ENCODE results near the gene TEX12.
"Not testable (repeated sequence)": the region's sequence is repeated elsewhere in the genome, so short reads cannot be mapped to it uniquely, and the experiment has no call there.

The TEX12 gene, protein sequence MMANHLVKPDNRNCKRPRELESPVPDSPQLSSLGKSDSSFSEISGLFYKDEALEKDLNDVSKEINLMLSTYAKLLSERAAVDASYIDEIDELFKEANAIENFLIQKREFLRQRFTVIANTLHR

GRCh38 chr11:112167145-112167544 is at the start of gene TEX12:
Gene TEX12, plus strand, starts transcription at chr11:112167372. Its CDS starts 1,897 bp downstream, at chr11:112169269.
- no peak for DNase-seq

DNA sequence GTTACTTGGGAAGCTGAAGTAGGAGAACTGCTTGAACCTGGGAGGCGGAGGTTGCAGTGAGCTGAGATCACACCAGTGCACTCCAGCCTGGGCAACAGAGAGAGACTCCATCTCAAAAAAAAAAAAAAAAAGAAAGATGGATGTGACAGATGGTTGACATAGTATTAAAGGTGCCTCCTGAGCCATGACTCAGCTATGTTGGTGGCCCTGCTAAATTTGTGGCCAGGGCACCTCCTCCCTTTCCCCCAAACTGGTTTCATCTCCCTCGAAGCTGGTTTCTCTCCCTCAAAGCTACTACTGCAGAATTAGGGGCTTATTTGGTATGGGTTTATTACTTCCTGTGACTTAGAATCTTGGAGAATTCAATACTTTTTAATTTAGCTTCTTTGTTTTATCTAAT is 49.0 kb upstream of the TEX12 start:
- DNase-seq, result no peak

DNA sequence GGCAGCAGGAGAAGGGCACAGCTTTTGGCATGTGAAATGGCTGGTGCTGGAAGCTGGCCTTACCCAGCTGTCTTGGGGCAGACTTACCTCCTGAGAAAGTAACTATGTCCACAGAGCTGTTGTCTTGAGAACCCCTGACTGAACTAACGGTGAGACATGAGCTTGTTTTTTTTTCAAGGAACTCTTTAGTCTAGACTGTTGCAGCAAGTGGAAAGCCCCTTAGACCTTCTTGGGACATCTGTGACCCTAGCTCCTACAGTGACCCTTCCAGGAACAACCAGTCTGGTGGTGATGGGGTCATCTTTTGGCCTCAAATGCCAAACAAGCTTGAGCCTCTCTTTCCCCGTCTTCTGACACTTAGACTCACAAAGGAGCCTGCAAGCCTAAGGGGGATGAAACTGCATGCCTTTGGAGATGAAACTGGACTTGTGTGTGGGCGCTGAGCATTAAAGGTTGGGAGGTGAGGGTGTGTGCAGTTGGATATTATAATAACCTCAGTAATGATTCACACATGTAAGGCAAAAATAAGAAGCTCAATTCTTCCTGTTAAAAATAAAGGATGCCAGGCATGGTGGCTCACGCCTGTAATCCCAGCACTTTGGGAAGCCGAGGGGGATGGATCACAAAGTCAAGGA is 45.1 kb upstream of the TEX12 start:
- DNase-seq, result no peak

DNA sequence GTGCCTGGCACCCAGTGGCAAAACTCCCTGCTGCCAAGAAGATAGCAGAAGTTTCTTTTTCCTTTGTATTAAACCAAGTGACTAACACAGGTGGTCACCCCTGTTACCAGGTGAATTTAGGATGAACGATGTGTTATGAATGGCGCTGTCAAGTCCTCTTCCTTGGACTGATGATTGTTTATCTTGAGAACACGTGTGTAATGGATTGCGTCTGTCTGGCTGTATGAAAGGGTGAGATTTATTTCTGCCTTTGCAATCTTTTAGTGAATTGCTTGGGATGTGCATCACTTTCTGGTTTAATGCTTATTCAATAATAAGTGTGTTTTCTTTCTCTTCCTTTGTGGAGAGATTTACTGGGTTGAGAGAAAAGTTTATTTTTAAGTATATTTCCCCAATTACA is 44.0 kb upstream of the TEX12 start:
- DNase-seq, result no peak

GRCh38 chr11:112127056-112127455 is 40.1 kb upstream of the TEX12 start:
- no peak for DNase-seq

GRCh38 chr11:112128483-112129121 is 38.6 kb upstream of the TEX12 start:
- DNase-seq, result no peak

GRCh38 chr11:112129656-112130055 is 37.5 kb upstream of the TEX12 start:
- no peak for DNase-seq

- no peak for DNase-seq
Measured at GRCh38 chr11:112132737-112133136, 34.4 kb upstream of the TEX12 start.

DNA sequence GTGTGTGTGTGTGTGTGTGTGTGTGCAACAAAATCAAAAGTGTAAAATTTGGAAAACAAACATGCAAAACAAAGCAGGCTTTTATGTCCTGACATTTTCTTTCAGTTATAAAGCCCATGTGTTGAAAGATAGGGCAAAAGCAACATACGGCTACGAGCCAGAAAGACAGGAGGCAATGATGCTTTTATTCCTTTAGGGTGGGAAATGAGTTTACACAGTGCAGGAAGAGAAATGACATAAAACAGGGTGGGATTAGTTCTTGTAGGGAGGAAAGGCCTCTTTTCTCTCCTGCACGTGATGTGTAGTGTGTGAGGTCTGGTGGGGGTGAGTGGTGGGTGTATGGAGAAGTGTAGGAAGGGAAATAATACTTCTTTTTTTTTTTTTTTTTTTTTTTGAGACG is 32.7 kb upstream of the TEX12 start:
- DNase-seq, result no peak

GRCh38 chr11:112143597-112143996 is 23.6 kb upstream of the TEX12 start:
- DNase-seq, result no peak

DNA sequence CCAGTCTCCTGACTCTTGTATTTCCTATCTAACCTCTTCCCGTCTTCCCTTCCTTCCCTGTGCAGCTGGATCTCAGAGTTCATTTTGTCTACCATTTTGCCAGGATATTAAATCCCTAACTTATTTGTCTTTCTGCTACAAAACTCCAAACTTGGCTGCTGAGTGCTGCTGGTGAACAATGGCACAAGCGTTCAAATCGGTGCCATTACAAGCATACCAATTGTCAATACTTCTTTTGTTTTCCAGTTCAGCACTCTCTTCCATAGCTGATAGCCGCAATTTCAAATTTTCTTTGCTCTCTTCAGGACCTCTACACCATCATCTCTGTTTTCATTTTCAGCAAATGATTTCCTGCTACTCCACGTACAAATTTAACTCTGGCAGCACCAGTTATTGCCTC is 16.7 kb upstream of the TEX12 start:
- no peak for DNase-seq

DNA sequence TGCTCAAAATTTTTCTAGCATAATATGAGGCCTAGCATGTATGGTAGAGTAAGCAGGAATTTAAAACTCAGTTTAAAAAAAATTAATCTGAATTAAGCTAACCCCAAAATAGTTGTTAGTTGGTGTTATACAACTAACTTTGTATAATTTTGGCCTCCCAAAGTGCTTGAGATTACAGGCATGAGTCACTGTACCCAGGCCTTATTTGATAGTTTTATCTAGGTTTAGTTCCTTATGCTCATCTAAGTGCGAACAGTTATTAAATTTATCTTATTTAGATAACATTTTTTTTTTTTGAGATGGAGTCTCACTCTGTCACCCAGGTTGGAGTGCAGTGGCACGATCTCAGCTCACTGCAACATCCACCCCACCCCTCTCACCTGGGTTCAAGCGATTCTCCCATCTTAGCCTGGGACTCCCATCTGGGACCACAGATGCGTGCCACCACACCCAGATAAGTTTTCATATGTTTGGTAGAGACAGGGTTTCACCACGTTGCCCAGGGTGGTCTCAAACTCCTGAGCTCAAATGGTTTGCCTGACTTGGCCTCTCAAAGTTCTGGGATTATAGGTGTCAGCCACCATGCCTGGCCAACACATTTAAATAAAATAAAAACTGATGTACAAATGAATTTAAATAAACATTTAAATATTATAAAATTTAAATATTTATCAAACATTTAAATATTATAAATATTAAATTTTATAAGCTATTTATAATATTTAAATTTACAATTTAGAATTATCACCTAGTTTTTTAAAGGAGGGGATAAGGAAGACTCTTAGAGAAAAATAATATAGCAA is 10.8 kb upstream of the TEX12 start:
- DNase-seq, result no peak

DNA sequence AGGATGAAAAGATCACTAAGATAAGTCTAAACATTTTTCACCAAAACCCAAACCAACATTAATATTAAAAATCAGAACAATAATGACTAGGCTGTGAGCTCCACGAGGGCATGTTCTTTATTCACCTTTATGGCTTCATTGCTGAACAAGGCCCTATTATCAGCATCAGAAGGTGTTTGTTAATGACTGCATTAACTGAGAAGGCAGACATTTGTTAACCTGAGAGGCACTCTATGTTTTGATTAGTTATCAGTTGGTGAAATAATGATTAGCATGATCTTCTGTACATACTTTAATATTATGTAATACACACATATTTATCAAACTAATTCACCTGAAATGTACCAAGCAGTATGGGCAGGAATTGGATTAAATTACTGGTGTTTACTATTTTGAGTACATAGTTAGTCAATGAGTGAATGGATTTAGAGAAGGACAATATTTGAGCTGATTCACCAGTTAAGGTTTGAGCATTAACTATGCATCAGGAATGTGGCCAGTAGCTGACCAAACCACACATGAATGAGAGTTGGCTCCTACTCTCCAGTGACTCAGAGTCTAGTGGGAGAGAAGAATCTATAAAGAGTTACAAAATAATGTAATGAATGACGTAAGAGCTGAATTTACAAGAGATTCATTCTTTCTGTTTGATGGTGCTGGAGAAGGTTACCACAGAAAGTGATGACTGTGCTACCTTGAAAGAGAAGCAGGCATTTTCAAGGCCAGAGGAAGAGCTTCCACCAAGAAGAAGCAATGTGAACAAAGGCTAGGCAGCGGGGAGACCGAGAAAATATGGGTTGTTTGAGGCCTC is 10.0 kb upstream of the TEX12 start:
- DNase-seq, result no peak

DNA sequence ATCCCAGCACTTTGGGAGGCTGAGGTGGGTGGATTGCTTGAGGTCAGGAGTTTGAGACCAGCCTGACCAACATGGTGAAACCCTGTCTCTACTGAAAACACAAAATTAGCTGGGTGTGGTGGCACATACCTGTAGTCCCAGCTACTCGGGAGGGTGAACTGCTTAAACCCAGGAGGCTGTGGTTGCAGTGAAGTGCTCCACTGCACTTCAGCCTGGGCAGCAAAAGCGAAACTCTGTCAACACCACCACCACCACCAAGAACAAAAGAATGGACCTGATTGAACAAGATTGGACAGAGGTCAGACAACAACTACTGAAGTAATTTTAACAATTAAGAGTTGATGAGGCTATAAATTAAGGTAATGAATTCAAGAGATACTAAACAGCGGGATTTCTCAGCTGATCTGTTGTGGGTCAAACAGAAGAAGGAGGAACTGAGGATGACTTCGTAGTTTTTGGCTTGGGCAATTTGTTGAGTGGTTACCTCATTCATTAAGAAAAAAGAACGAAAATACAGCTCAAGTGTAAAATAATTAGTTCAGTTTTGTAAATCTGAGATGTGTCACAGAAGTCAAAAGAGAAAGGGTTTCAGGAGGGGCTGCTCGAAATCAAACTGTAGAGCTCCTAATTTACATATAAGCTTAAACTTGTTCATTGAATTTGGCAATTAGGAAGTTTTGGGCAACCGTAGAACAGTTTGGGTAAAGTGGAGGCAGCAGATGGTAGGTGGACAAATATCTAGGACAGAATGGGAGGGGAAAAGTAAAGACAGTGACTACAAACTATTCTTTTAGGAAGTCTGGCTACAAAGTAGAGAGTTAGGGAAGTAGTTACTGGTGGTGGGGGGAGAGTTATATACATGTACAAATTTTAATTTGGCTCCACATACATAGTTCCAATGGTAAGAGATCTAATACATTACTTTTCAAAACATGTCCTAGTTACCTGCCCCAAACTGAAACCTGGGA is 7.8 kb upstream of the TEX12 start:
- no peak for DNase-seq

DNA sequence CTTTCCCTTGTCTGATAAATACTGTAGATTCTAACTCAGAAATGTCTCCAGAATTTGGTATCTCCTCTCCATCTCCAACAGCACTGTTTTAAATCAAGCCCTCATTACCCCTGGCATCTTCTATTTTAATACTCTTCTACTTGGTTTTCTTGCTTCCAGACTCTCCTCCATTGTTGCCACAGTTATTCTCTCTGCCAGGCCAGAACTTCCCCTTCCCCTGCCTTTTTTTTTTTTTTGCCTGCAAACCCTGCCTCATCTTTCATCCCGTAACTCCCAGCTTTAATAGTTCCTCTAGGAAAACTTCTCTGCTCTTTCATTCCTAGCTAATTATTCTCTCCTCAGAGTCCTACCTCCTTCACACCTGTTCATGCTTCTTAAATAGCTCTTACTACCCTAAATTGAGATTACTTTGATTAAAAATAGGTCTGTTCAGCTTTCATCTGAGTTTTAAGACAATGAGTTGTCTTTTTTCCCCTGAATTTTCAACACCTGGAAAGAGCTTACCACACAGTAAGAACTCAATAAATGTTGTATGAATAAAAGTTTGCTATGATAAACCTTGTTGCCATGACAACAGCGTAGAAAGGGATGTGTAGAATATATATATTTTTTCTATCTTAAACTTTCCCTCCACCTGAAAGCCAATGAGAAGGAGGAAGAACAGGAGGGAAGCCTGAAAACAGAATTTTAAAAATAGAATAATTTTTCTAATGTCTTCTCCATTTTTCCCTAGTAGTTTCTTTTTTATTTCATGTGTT is 6.9 kb upstream of the TEX12 start:
- no peak for DNase-seq

DNA sequence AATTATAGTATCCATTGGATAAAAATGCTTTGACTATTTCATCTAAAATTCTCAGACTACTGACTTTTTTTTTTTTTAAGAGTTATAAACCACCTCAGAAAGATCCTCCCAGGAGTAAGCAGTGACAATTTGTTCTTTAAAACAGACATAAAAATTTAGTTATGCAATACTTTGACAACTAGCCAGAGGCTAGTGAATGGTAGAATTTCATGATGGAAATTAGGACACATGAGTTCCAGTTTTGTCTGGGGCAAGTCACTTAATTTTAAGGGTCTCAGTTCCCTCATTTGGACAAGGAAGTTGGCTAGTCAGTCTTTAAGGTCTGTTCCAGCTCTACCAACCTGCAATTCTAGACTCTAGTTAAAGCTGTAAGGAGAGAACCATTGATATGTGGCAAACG is 6.2 kb upstream of the TEX12 start:
- DNase-seq, result no peak

DNA sequence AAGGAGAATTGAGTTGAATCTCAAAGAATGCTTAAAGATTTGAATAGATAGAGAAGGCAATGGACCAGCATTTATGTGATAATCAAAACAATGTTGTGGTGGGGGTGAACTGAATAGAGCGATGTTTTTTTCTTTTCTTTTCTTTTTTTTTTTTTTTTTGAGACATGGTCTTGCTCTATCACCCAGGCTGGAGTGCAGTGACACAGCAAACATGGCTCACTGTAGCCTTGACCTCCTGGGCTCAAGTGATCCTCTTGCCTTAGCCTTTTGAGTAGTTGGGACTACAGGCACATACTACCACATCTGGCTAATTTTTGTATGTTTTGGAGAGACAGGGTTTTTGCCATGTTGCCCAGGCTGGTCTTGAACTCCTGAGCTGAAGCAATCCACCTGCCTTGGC is 5.0 kb upstream of the TEX12 start:
- DNase-seq, result not testable (repeated sequence)

GRCh38 chr11:112162761-112163546 is 4.2 kb upstream of the TEX12 start:
- no peak for DNase-seq

GRCh38 chr11:112163875-112164685 is 3.1 kb upstream of the TEX12 start, which contains the start of gene IL18:
Gene IL18, minus strand, starts transcription at chr11:112164094. Its CDS starts 9,041 bp downstream, at chr11:112155053.
- DNase-seq, result no peak
